GM12801 (cell line): ENCODE data around the gene ENTREP3.

Experiments used
- CTCF ChIP-seq: IDR thresholded peaks from one replicate; pipeline ENCODE4 v1.5.1; 2011; ENCODE audit warnings: control low read depth; ENCODE audit not compliant: insufficient read length; ENCODE audit errors: extremely low read depth

ENTREP3 gene

GRCh38 chr1:155207806-155208540 is 47.3 kb downstream of the ENTREP3 start, which contains the start of gene THBS3:
Gene THBS3, minus strand, starts transcription at chr1:155207897. Its CDS starts 21 bp downstream, at chr1:155207876.
- TF ChIP-seq CTCF, result no peak

- TF ChIP-seq CTCF, result peak; percentile 30
These were observed 48.1 kb downstream of the ENTREP3 start for GRCh38 chr1:155206891-155207805.

GRCh38 chr1:155205969-155206593 is 49.2 kb downstream of the ENTREP3 start:
- TF ChIP-seq CTCF, result no peak

GRCh38 chr1:155205035-155205434 is 50.2 kb downstream of the ENTREP3 start:
- TF ChIP-seq CTCF, result no peak

- TF ChIP-seq CTCF, result no peak
These were observed 52.4 kb downstream of the ENTREP3 start for GRCh38 chr1:155202731-155203515.

GRCh38 chr1:155202198-155202597 is 53.1 kb downstream of the ENTREP3 start:
- no peak for TF ChIP-seq CTCF

GRCh38 chr1:155200920-155201319 is 54.4 kb downstream of the ENTREP3 start:
- TF ChIP-seq CTCF, result no peak
